SU-DHL-6 (cell line): ENCODE data around the gene CELF3.

Experiments used
- CTCF ChIP-seq: fragments of 200-600 bp; sonication (generic); IDR thresholded peaks from one replicate; pipeline ENCODE4 v1.5.1; 2017; ENCODE audit warnings: antibody characterized with exemption, mild to moderate bottlenecking, low read length, moderate library complexity; ENCODE audit not compliant: insufficient read depth, poor library complexity, severe bottlenecking
- EZH2phosphoT487 ChIP-seq: fragments of 200-600 bp; sonication (generic), shearing (Covaris generic); conservative IDR thresholded peaks from 2 replicates; pipeline ENCODE4 v1.6.1; 2018; ENCODE audit warnings: mild to moderate bottlenecking, antibody characterized with exemption, low read length, moderate library complexity, mixed read lengths

GRCh38 chr1:151708891-151709290, 7.7 kb downstream of the CELF3 start:
- TF ChIP-seq CTCF = no peak
- no peak for TF ChIP-seq EZH2phosphoT487
